K562 (cell line): ENCODE measurements around the gene GNB2. TPM values are rescaled to one million over a fixed set of nuclear protein-coding genes. Genes with fewer than 3 reads are reported as not detected.

Source experiments
- CBFA2T2 ChIP-seq: fragments of 450-650 bp; conservative IDR thresholded peaks from 2 replicates; pipeline ENCODE4 v1.6.1; 2017; ENCODE audit warnings: mild to moderate bottlenecking
- CEBPZ ChIP-seq: fragments of 150-350 bp; IDR thresholded peaks from 2 replicates; pipeline ENCODE4 v1.6.1; 2014; ENCODE audit warnings: low read depth, mild to moderate bottlenecking, low read length, borderline replicate concordance
- CTCFL ChIP-seq: IDR thresholded peaks from 2 replicates; pipeline ENCODE4 v1.6.1; 2011; ENCODE audit warnings: borderline replicate concordance, low read depth, mild to moderate bottlenecking, moderate library complexity, low read length; ENCODE audit not compliant: insufficient read depth, poor library complexity, severe bottlenecking
- EWSR1 ChIP-seq: fragments of 450-650 bp; IDR thresholded peaks from 2 replicates; pipeline ENCODE4 v1.6.1; 2018; ENCODE audit warnings: borderline replicate concordance, mild to moderate bottlenecking, low read depth, moderate library complexity; ENCODE audit not compliant: partially characterized antibody
- ID3 ChIP-seq, 2 experiments: fragments of 250-450 bp in 1 of 2; fragments of 450-650 bp in 1 of 2; sonication (Bioruptor Pico) in 1 of 2; IDR thresholded peaks; 2 replicates each; pipeline versions ENCODE4 v1.6.1 to v1.8.0; 2016 to 2021; ENCODE audit warnings: mild to moderate bottlenecking in 2 of 2, moderate library complexity in 2 of 2, missing compliant biosample characterization in 1 of 2, missing genetic modification characterization in 1 of 2
- LEF1 ChIP-seq: fragments of 450-650 bp; IDR thresholded peaks from 2 replicates; pipeline ENCODE4 v1.6.1; 2016; ENCODE audit warnings: mild to moderate bottlenecking
- PRMT5 ChIP-seq: sonication (generic); formaldehyde crosslinking; IDR thresholded peaks from 2 replicates; pipeline ENCODE4 v1.5.0; 2020; ENCODE audit warnings: missing genetic modification reagents
- SAFB ChIP-seq: fragments of 200-400 bp; formaldehyde crosslinking; IDR thresholded peaks from 2 replicates; pipeline ENCODE4 v1.6.1; 2017; ENCODE audit warnings: low read depth, low read length, borderline replicate concordance
- SIRT6 ChIP-seq: IDR thresholded peaks from one replicate; pipeline ENCODE4 v1.6.1; 2012; ENCODE audit warnings: low read depth, mild to moderate bottlenecking, control low read depth, inconsistent platforms, low read length, moderate library complexity
- ZMIZ1 ChIP-seq, 2 experiments: fragments of 150-350 bp in 1 of 2; IDR thresholded peaks; 2 replicates each; pipeline ENCODE4 v1.6.1; 2012 to 2016; ENCODE audit warnings: low read depth in 2 of 2, low read length in 2 of 2, mild to moderate bottlenecking in 1 of 2, moderate library complexity in 1 of 2
- ZNF133 ChIP-seq: fragments of 250-450 bp; sonication (Bioruptor Pico); IDR thresholded peaks from 2 replicates; pipeline ENCODE4 v1.4.0; 2020; ENCODE audit warnings: mild to moderate bottlenecking
- ZNF431 ChIP-seq: sonication (generic); formaldehyde crosslinking; IDR thresholded peaks from 2 replicates; pipeline ENCODE4 v1.8.0; 2022; ENCODE audit warnings: mild to moderate bottlenecking, missing genetic modification reagents
- ZNF583 ChIP-seq: fragments of 250-450 bp; sonication (Bioruptor Pico); IDR thresholded peaks from 2 replicates; pipeline ENCODE4 v1.4.0; 2020
- polyA plus RNA-seq, 8 experiments: library from polyadenylated mRNA; depleted of rRNA in 4 of 8; stranded (reverse) in 5 of 8; unstranded in 3 of 8; fragments of >200 nt; fragmentation: Nextera tagmentation in 2 of 8; fragmentation: Illumina TruSeq in 1 of 8; extraction: Ambion mirVana in 2 of 8; extraction: Trizol in 1 of 8; gene quantifications; 2 replicates each; pipeline versions ENCODE4 v1.2.1 to v1.2.3, GENCODE V29; 2011 to 2014; ENCODE audit warnings: inconsistent platforms in 1 of 8, missing spikeins in 1 of 8
- total RNA-seq, 7 experiments: library from RNA; depleted of rRNA in 6 of 7; stranded (reverse); fragments of >200 nt in 6 of 7; fragmentation: Illumina TruSeq in 2 of 7; extraction: Trizol in 2 of 7; gene quantifications; 2 replicates each; pipeline versions ENCODE4 v1.2.1 to v1.2.3, GENCODE V29; 2011 to 2021; ENCODE audit warnings: low replicate concordance in 1 of 7
- TF ChIP-seq, protein P1 (sequence below): fragments of 250-450 bp; sonication (Bioruptor Pico); IDR thresholded peaks from 2 replicates; pipeline ENCODE4 v1.8.0; 2022; ENCODE audit warnings: inconsistent platforms, mild to moderate bottlenecking, moderate library complexity, borderline replicate concordance

GNB2 gene
- total and polyA plus RNA-seq, 9 of the 15 experiments (the other 6 are each of a cell fraction or from before 2014, with no cell fraction given) = 0.65 to 320 (median 104) TPM

GRCh38 chr7:100641463-100641859 is 32.1 kb upstream of the GNB2 start, which contains the start of gene TFR2 (continued):
- TF ChIP-seq, protein P1, sequence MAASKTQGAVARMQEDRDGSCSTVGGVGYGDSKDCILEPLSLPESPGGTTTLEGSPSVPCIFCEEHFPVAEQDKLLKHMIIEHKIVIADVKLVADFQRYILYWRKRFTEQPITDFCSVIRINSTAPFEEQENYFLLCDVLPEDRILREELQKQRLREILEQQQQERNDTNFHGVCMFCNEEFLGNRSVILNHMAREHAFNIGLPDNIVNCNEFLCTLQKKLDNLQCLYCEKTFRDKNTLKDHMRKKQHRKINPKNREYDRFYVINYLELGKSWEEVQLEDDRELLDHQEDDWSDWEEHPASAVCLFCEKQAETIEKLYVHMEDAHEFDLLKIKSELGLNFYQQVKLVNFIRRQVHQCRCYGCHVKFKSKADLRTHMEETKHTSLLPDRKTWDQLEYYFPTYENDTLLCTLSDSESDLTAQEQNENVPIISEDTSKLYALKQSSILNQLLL = no peak
- TF ChIP-seq ID3 (CRISPR knock-in tag; IDR thresholded peaks at IDR 0.05) (no peak), ID3 (tag; IDR thresholded peaks at IDR 0.05) (peak; percentile 27; the same call in 1 of the 2 replicates), ZNF583 (peak; percentile 77; the same call in 1 of the 2 replicates), EWSR1 (no peak), CTCFL (no peak), CEBPZ (no peak), PRMT5 (no peak), ZNF133 (CRISPR knock-in tag) (no peak), ZMIZ1 (IDR thresholded peaks at IDR 0.05; ENCODE audit: low read depth in 2 of 2, low read length in 2 of 2) (peak in 1 of 2 experiments; percentile 97; a peak in 2 of 4 replicates), CBFA2T2 (peak; percentile 96), LEF1 (peak; percentile 93; the same call in 1 of the 2 replicates), SIRT6 (no peak), ZNF431 (CRISPR knock-in tag) (no peak), SAFB (no peak)
